RWPE2 (cell line): ENCODE data around the gene SMTNL1.

ENCODE experiments used
- ATAC-seq: fragments of 200-7000 bp; cut with Tn5 transposase; 3 replicates; pipeline ENCODE4 v1.9.1; 2021; ENCODE audit warnings: low read depth
- DNase-seq: peaks from one replicate; pipeline ENCODE4 v3.0.0-alpha.2; 2020; ENCODE audit warnings: low spot score
- H3K27ac ChIP-seq: fragments of 450-650 bp; 2 replicates; pipeline ENCODE4 v1.5.1; 2017; ENCODE audit warnings: mild to moderate bottlenecking; ENCODE audit not compliant: poor library complexity, severe bottlenecking
- H3K27me3 ChIP-seq: fragments of 250-450 bp; sonication (Bioruptor Pico); 2 replicates; pipeline ENCODE4 v1.5.1; 2021; ENCODE audit warnings: mild to moderate bottlenecking, moderate library complexity; ENCODE audit not compliant: insufficient read depth, poor library complexity, severe bottlenecking
- H3K36me3 ChIP-seq: fragments of 250-450 bp; sonication (Bioruptor Pico); 2 replicates; pipeline ENCODE4 v1.5.1; 2020; ENCODE audit warnings: low read depth, mild to moderate bottlenecking, moderate library complexity
- H3K4me1 ChIP-seq: fragments of 250-450 bp; sonication (Bioruptor Pico); 2 replicates; pipeline ENCODE4 v1.5.1; 2021; ENCODE audit warnings: mild to moderate bottlenecking, moderate library complexity; ENCODE audit not compliant: insufficient read depth, poor library complexity, severe bottlenecking
- H3K4me3 ChIP-seq: fragments of 250-450 bp; sonication (Bioruptor Pico); 2 replicates; pipeline ENCODE4 v1.5.1; 2021; ENCODE audit warnings: mild to moderate bottlenecking, moderate library complexity; ENCODE audit not compliant: severe bottlenecking
- H3K9me3 ChIP-seq: fragments of 250-450 bp; sonication (Bioruptor Pico); 2 replicates; pipeline ENCODE4 v1.5.1; 2021; ENCODE audit warnings: mild to moderate bottlenecking, moderate library complexity; ENCODE audit not compliant: severe bottlenecking
- TF ChIP-seq, protein P1 (sequence below): fragments of 450-650 bp; IDR thresholded peaks from one replicate; pipeline ENCODE4 v1.5.1; 2017; ENCODE audit warnings: mild to moderate bottlenecking, moderate library complexity; ENCODE audit not compliant: poor library complexity, severe bottlenecking

Gene SMTNL1

GRCh38 chr11:57547854-57548377 lies 10.5 kb downstream of the SMTNL1 start:
- no peaks in the 10 kb centered on the region for H3K4me1 ChIP-seq
- DNase-seq (no peak), ATAC-seq (no peak)
- H3K36me3 ChIP-seq: peaks cover 23% of the 10 kb centered on the region
- no peak overlapping the region for H3K4me3 ChIP-seq
- H3K27me3 ChIP-seq: no peaks in the 10 kb centered on the region
- TF ChIP-seq, protein P1, sequence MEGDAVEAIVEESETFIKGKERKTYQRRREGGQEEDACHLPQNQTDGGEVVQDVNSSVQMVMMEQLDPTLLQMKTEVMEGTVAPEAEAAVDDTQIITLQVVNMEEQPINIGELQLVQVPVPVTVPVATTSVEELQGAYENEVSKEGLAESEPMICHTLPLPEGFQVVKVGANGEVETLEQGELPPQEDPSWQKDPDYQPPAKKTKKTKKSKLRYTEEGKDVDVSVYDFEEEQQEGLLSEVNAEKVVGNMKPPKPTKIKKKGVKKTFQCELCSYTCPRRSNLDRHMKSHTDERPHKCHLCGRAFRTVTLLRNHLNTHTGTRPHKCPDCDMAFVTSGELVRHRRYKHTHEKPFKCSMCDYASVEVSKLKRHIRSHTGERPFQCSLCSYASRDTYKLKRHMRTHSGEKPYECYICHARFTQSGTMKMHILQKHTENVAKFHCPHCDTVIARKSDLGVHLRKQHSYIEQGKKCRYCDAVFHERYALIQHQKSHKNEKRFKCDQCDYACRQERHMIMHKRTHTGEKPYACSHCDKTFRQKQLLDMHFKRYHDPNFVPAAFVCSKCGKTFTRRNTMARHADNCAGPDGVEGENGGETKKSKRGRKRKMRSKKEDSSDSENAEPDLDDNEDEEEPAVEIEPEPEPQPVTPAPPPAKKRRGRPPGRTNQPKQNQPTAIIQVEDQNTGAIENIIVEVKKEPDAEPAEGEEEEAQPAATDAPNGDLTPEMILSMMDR: no peak
- H3K27ac ChIP-seq: no peak overlapping the region
- H3K9me3 ChIP-seq: no peaks in the 10 kb centered on the region

GRCh38 chr11:57549983-57550382 lies 12.6 kb downstream of the SMTNL1 start:
- no peak overlapping the region for H3K27ac ChIP-seq
- TF ChIP-seq, protein P1: no peak
- no peaks in the 10 kb centered on the region for H3K27me3 ChIP-seq
- H3K9me3 ChIP-seq: no peaks in the 10 kb centered on the region
- peaks cover 36% of the 10 kb centered on the region for H3K36me3 ChIP-seq
- no peak for ATAC-seq
- DNase-seq: no peak
- H3K4me3 ChIP-seq: no peak overlapping the region
- H3K4me1 ChIP-seq: no peaks in the 10 kb centered on the region

GRCh38 chr11:57551941-57552340 lies 14.5 kb downstream of the SMTNL1 start:
- TF ChIP-seq, protein P1: no peak

DNA sequence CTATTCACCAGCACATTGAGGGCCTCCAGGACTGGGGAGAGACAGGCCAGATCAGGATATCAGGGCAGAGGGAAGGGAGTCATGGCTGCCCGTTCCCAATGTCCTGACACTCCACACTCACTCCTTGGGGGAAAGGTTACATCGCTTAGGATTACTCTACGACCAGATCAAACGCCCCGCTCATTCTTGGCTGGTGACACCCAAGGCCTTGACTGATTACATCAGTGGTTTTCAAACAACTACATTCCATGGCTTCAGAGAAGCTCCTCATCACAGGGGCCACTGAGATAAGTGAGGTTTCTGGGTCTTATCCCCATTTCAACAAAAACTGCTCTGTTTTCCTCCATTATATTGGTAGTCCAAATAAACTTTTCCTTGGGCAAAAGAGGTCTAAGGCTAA lies 15.1 kb downstream of the SMTNL1 start:
- DNase-seq (no peak), ATAC-seq (no peak)
- no peaks in the 10 kb centered on the region for H3K27me3 ChIP-seq
- H3K27ac ChIP-seq: no peak overlapping the region
- H3K4me3 ChIP-seq: no peak overlapping the region
- peaks cover 37% of the 10 kb centered on the region for H3K36me3 ChIP-seq
- no peaks in the 10 kb centered on the region for H3K9me3 ChIP-seq
- H3K4me1 ChIP-seq: no peaks in the 10 kb centered on the region
- TF ChIP-seq, protein P1: no peak

More at GRCh38 chr11:57551941-57552340, 14.5 kb downstream of the SMTNL1 start:
- Histone ChIP-seq H3K9me3 (no peaks in the 10 kb centered on the region), H3K4me3 (no peak overlapping the region), H3K27me3 (no peaks in the 10 kb centered on the region), H3K27ac (no peak overlapping the region), H3K36me3 (peaks cover 36% of the 10 kb centered on the region), H3K4me1 (no peaks in the 10 kb centered on the region)
- no peak for DNase-seq
- no peak for ATAC-seq

GRCh38 chr11:57555393-57555792 lies 18.0 kb downstream of the SMTNL1 start:
- no peaks in the 10 kb centered on the region for H3K27me3 ChIP-seq
- no peaks in the 10 kb centered on the region for H3K9me3 ChIP-seq
- DNase-seq: no peak
- peaks cover 51% of the 10 kb centered on the region for H3K36me3 ChIP-seq
- no peak overlapping the region for H3K4me3 ChIP-seq
- no peaks in the 10 kb centered on the region for H3K4me1 ChIP-seq
- no peak for ATAC-seq
- TF ChIP-seq, protein P1: no peak
- H3K27ac ChIP-seq: no peak overlapping the region
